ELF-1 (cell line): ENCODE measurements around the gene ACSL1.

Experiments
- DNase-seq: peaks from one replicate; pipeline ENCODE4 v3.0.0-alpha.2; 2016; ENCODE audit warnings: low read depth, low spot score

ACSL1 gene

GRCh38 chr4:184825896-184826690 is at the start of gene ACSL1:
Gene ACSL1, minus strand, starts transcription at chr4:184825968. Its CDS starts 22,454 bp downstream, at chr4:184803514.
- DNase-seq = peak; percentile 45

- DNase-seq = no peak
These were observed 47.3 kb upstream of the ACSL1 start for GRCh38 chr4:184873054-184873453.

GRCh38 chr4:184870718-184871117 is 45.0 kb upstream of the ACSL1 start:
- DNase-seq = no peak

- DNase-seq = no peak
These were observed 42.9 kb upstream of the ACSL1 start for GRCh38 chr4:184868623-184869022.

GRCh38 chr4:184863916-184864315 is 38.1 kb upstream of the ACSL1 start:
- DNase-seq = no peak

GRCh38 chr4:184861047-184861446 is 35.3 kb upstream of the ACSL1 start:
- no peak for DNase-seq

GRCh38 chr4:184860018-184860779 is 34.4 kb upstream of the ACSL1 start:
- DNase-seq = no peak

- no peak for DNase-seq
These were observed 31.8 kb upstream of the ACSL1 start for GRCh38 chr4:184857441-184858121.

- DNase-seq = no peak
These were observed 30.5 kb upstream of the ACSL1 start for GRCh38 chr4:184856277-184856609.

- no peak for DNase-seq
These were observed 28.9 kb upstream of the ACSL1 start for GRCh38 chr4:184854673-184855072.

- no peak for DNase-seq
These were observed 27.7 kb upstream of the ACSL1 start for GRCh38 chr4:184853436-184853835.

GRCh38 chr4:184851886-184852285 is 26.1 kb upstream of the ACSL1 start:
- DNase-seq = no peak

- DNase-seq = no peak
These were observed 25.4 kb upstream of the ACSL1 start for GRCh38 chr4:184851200-184851541.

- DNase-seq = no peak
These were observed 24.8 kb upstream of the ACSL1 start for GRCh38 chr4:184850431-184851199.

GRCh38 chr4:184850018-184850417 is 24.2 kb upstream of the ACSL1 start:
- no peak for DNase-seq

- DNase-seq = no peak
These were observed 23.4 kb upstream of the ACSL1 start for GRCh38 chr4:184849185-184849584.

- DNase-seq = no peak
These were observed 22.7 kb upstream of the ACSL1 start for GRCh38 chr4:184848510-184848909.

GRCh38 chr4:184846531-184846930 is 20.8 kb upstream of the ACSL1 start:
- DNase-seq = no peak

GRCh38 chr4:184845367-184846021 is 19.7 kb upstream of the ACSL1 start:
- no peak for DNase-seq

GRCh38 chr4:184844742-184845141 is 19.0 kb upstream of the ACSL1 start:
- no peak for DNase-seq

GRCh38 chr4:184843984-184844554 is 18.3 kb upstream of the ACSL1 start:
- DNase-seq = no peak
